ENCODE measurements around the gene PRR22.

The PRR22 gene

GRCh38 chr19:5784581-5785147 is at the start of gene PRR22:
Gene PRR22 (minus strand): TSS chr19:5784746. CDS start chr19:5784660, 86 bp downstream.
- no peak for DNase-seq

GRCh38 chr19:5832527-5833216 is 48.1 kb upstream of the PRR22 start:
- no peak for DNase-seq

- no peak for DNase-seq
Measured at GRCh38 chr19:5832061-5832460, 47.5 kb upstream of the PRR22 start.

GRCh38 chr19:5831159-5831558 is 46.6 kb upstream of the PRR22 start:
- DNase-seq = no peak

- DNase-seq = no peak
Measured at GRCh38 chr19:5829567-5830310, 45.2 kb upstream of the PRR22 start.

GRCh38 chr19:5828661-5829566 is 44.4 kb upstream of the PRR22 start:
- DNase-seq = peak; percentile 84

- peak; percentile 87 for DNase-seq
Measured at GRCh38 chr19:5827891-5828660, 43.5 kb upstream of the PRR22 start.

GRCh38 chr19:5827342-5827890 is 42.9 kb upstream of the PRR22 start:
- no peak for DNase-seq

- DNase-seq = peak; percentile 79
Measured at GRCh38 chr19:5826531-5827341, 42.2 kb upstream of the PRR22 start.

- no peak for DNase-seq
Measured at GRCh38 chr19:5825178-5825577, 40.6 kb upstream of the PRR22 start.

- no peak for DNase-seq
Measured at GRCh38 chr19:5824751-5825150, 40.2 kb upstream of the PRR22 start.

- DNase-seq = no peak
Measured at GRCh38 chr19:5823579-5824281, 39.2 kb upstream of the PRR22 start.

- no peak for DNase-seq
Measured at GRCh38 chr19:5822181-5822844, 37.8 kb upstream of the PRR22 start.

- DNase-seq = no peak
Measured at GRCh38 chr19:5821521-5822180, 37.1 kb upstream of the PRR22 start.

- no peak for DNase-seq
Measured at GRCh38 chr19:5820785-5821184, 36.2 kb upstream of the PRR22 start.

GRCh38 chr19:5818594-5818993 is 34.0 kb upstream of the PRR22 start:
- no peak for DNase-seq

- no peak for DNase-seq
Measured at GRCh38 chr19:5817218-5817617, 32.7 kb upstream of the PRR22 start.

- DNase-seq = no peak
Measured at GRCh38 chr19:5814852-5815246, 30.3 kb upstream of the PRR22 start.
